Right forelimb (tissue), 1 donor: ENCODE results near the gene TMEM219.
"Not testable (repeated sequence)": the region's sequence is repeated elsewhere in the genome, so short reads cannot be mapped to it uniquely, and the experiment has no call there.

Experiments
- DNase-seq: peaks from one replicate; pipeline ENCODE4 v3.0.0-alpha.2; 2018

TMEM219 gene

DNA sequence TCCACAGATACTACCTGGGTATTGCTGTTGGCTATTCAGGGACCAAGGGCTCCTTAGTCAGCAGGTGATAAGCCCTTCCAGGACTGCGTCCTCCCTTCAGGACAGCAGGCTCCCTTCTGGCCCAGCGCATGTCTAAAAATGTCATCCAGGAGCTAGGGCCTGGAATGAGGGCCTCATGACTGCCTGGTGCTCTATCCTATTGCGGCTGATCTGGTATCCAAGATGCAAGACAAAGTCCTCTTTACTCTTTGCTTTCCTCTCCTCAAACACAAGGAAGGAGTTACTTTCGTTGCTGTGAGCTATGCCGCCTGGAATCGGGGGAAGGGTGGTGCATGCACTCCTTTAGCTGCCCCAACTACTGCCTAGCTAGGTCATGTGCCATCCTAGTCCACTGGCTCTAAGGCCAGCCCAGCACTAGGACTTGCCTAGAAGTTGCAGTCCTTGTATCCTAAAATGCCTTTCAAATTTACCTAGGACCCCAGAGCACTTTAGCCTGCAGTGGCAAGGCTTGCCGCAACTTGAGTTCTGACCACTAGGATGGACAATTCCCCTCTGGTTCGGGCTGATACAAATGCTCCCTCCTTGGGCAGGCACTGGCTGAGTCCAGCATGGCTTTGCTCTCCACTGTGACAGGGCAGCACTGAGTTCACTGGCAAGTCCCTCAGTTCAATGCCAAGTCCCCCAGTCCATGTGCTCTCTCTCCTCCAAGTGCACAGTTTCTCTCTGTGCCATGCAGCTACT is 10.1 kb upstream of the TMEM219 start:
- no peak for DNase-seq

- no peak for DNase-seq
These were observed 3.1 kb upstream of the TMEM219 start for GRCh38 chr16:29958756-29959155.

- no peak for DNase-seq
These were observed 2.6 kb upstream of the TMEM219 start for GRCh38 chr16:29959293-29959692.

DNA sequence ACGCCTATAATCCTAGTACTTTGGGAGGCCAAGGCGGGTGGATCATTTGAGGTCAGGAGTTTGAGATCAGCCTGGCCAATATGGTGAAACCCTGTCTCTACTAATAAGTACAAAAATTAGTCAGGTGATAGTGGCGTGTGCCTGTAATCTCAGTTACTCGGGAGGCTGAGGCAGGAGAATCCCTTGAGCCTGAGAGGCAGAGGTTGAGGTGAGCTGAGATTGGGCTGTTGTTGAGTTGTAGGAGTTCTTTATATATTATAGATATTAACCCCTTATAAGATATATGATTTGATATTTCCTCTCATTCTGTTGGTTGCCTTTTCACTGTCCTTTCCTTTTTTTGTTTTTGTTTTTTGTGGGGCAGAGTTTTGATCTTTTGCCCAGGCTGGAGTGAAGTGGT is 2.1 kb upstream of the TMEM219 start:
- DNase-seq: not testable (repeated sequence)

DNA sequence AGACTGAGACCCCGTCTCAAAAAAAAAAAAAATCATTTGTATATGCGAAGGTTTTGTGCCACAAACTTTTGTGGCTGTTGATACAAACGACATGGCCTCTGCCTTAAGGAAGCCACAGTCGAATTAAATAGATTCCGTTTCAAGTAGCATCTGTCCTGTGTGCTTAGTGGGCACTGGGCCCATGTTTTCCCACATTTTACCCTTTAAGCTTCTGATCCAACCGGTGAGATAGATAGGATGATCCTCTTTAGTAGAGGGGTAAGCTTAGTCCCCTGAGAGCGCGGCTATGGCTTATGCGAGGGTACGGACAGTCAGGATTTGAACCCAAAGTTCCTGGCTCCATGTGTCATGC is 776 bp upstream of the TMEM219 start:
- no peak for DNase-seq

- DNase-seq: no peak
These were observed 590 bp downstream of the TMEM219 start for GRCh38 chr16:29962344-29962994.

DNA sequence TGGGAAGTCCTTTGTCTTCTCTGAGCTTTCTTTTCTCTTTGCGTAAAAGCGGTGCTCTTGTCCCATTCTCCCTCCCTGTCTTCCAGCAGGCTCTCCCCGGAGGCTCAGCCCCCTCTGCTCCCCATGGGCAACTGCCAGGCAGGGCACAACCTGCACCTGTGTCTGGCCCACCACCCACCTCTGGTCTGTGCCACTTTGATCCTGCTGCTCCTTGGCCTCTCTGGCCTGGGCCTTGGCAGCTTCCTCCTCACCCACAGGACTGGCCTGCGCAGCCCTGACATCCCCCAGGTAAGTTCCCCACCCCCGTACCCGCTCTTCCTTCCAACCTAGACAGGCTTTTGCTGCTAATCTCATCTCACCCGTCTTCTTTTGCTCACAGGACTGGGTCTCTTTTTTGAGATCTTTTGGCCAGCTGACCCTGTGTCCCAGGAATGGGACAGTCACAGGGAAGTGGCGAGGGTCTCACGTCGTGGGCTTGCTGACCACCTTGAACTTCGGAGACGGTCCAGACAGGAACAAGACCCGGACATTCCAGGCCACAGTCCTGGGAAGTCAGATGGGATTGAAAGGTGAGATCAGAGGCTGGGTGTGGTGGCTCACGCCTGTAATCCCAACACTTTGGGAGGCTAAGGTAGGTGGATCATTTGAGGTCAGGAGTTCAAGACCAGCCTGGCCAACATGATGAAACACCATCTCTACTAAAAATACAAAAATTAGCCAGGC is 1.3 kb downstream of the TMEM219 start:
- DNase-seq: no peak

DNA sequence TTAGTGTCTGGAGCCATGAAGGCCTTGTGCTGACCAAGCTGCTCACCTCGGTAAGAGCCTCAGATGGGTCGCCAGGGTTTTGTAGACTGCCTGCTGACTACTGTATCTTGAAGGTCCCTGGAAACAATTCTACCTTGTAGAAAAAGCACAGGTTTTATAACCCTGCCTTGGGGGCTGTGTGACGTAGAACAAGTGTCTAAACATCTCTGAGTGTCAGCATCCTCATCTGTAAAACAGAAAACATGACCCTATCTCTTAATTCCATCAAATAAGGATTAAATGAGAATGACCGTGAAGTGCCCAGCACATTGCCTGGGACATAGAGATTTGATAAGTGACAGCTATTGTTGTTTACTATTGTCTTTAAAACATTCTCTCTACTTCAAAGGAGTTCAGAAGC is 6.3 kb downstream of the TMEM219 start:
- no peak for DNase-seq

- DNase-seq: no peak
These were observed 9.4 kb downstream of the TMEM219 start for GRCh38 chr16:29971304-29971703.

DNA sequence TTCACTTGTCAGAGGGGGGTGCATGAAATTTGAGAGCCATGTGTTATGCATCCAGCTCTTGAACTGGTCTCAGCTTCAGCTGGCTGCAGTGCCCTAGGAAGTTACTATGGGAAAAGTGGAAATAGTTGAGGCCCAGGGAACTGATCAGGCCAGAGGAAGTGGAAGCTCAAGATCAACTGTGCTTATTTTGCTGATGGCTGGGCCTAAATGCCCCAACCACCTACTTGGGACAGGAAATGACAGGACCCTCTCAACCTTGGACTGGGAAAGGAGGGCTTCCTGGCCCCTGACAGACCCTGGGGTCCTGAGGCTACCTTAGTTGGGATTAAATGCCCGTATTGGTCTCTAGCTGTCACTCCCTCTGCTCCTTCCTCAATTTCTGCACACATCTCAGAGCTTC is 10.6 kb downstream of the TMEM219 start:
- no peak for DNase-seq

- no peak for DNase-seq
These were observed 11.1 kb downstream of the TMEM219 start for GRCh38 chr16:29972992-29973383.

DNA sequence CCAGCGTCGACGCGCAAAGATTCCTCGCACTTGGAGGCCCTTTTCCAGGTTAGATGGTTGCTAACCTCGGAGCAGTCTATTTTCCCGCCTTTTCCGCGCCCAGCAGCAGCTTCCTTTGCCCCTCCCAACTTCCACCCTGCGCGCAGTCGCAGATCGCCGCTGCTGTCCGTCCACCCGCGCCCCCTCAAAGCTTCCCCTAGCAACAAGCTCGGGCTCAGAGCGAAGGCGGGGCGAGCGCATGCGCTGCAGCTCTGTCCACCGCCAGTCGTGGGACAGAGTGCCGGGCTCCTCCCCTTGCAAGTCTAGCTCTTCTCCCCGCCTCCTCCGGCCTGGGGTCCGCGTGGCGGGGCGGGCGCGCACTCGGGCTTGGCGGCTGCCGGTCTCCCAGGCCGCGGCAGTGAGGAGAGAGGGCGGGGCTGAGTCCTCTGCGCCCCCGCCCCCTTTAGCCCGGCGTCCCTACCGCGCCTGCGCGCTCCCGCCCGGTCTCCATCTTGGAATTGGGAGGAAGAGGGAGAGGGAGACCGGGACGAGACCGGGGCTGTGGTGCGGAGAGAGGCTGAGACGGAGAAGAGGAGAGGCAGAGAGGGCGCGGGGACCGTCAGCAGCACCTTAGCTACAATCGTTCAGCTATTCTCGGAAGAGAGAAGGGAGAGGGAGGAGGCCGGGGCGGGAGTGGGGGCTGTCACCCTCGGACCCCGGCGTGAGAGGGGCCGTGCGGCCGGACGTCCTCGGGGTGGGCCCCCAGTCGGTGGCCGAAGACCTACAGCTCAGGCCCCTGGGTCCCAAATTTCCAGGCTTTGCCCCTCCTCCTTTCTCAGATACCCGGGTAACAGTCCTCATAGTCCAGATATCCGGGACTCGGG is 11.7 kb downstream of the TMEM219 start, which contains the start of gene TAOK2:
Gene TAOK2 (plus strand): TSS at position 485 of the 863 bp plus-strand sequence. CDS start 3,905 bp downstream, outside the sequence.
- DNase-seq: peak; percentile 99

DNA sequence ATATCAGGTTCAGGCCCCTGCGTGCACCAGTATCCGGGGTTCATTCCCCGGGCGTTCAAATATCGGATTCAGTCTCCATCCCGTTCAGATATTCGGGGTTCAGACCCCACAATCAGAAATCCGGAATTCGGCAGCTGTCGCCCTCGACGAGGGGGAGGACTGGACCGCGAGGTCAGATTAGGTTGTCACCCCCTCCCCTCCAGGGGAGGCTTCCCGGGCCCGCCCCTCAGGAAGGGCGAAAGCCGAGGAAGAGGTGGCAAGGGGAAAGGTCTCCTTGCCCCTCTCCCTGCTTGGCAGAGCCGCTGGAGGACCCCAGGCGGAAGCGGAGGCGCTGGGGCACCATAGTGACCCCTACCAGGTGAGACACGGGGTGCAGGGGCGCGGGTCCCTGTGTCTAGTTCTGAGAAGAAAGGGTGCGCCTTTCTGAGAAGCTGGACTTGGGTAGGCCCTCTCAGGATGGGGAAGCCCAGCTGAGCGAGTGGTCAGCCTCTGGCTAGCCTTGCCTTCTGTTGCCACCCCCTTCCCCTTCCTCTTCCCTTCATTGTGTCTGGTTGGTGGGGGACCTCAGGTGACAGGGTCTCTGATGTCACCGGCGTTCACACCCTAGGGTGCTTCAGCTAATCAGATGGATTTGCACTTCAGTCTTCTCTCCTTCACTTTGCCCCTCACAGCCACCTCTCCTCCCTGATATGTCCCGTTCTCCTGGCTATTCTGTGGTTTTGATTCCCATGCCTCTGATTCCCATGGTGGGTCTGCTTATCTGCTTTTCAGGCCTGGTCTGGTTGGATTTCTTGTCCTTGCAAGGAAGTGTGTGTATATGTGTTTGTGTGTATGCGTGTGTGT is 12.6 kb downstream of the TMEM219 start:
- no peak for DNase-seq

DNA sequence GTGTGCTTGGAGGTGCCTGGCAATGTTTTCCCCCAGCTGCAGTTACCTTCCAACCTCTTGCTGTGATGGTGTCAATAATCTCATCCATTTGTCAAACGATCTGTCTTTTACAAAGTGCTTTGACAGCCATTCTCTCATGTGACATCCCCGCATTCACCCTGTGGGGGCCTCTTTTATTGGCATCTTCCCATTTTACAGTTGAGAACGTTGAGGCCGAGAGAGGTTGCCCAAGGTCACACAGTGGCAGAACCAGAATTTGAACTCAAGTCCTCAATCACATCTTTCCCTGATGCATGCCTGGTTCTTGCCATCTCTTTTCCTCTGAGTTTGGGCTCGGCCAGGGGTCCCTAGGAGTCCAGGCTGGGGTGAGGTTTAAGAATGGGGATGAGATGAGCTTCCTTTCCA is 13.3 kb downstream of the TMEM219 start:
- DNase-seq: no peak

DNA sequence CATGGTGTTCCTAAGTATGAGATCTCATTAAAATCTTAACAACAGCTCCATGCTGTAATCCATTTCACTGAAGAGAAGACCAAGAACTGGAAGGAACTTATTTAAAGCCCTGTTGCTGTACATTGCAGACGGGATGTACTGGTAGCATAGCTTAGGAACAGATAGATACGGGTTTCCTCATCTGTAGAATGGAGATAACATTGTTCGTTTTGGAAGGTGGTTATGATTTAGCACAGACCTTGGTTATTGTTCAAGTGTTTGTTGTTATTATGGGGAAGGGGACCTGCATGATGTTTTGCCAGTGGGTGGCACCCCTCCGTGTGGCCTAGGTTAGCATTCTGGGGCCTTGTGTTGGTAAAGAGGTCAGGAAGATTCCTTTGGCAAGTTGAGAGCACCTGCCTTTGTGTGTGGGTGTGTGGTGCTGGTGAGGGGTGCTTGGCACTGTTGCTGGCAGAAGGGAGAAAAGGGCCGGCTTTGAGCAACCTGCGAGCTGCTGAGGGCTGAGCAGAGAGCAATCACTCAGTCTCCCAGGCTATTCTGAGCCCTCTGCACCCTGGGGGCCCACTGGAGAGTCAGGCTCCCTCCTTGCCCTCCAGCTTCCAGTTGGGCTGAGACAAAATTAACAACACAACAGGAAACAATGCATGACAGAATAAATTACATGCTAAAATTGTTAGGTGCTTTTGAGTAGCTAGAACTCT is 14.1 kb downstream of the TMEM219 start:
- DNase-seq: no peak

DNA sequence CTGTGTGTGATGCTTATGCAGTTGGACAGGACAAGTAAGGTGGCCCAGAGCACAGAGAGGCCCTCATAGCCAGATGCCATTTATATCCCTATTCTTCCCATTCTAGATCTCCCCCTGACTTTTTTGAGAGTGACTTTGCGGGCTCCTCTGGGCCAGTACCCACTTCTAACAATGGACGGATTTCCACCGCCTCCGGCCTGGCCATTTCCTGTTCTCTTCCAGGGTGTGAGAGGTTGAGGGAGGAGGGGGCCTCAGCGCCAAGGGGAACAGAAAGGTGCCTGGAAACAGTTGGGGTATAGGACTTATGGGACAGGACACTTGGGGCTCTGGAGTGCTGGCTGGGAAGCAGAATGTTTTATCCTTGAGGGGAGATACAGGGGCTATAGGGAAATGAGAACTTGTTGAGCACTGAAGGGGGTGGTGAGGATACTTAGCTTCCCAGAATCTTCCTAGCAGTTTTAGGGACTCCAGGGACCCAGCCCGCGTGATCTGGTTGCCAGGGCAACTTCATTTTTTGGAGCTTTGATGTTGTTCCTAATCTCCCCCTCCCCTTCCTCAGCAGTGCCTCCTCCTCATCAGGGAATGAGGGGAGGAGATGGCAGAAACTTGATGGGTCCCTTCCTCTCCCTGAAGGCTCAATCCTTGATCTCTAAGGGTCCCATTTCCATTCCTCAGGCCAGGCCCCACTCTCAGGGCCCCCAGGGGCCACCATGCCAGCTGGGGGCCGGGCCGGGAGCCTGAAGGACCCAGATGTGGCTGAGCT is 15.4 kb downstream of the TMEM219 start:
- no peak for DNase-seq

- no peak for DNase-seq
These were observed 16.2 kb downstream of the TMEM219 start for GRCh38 chr16:29978081-29978480.

DNA sequence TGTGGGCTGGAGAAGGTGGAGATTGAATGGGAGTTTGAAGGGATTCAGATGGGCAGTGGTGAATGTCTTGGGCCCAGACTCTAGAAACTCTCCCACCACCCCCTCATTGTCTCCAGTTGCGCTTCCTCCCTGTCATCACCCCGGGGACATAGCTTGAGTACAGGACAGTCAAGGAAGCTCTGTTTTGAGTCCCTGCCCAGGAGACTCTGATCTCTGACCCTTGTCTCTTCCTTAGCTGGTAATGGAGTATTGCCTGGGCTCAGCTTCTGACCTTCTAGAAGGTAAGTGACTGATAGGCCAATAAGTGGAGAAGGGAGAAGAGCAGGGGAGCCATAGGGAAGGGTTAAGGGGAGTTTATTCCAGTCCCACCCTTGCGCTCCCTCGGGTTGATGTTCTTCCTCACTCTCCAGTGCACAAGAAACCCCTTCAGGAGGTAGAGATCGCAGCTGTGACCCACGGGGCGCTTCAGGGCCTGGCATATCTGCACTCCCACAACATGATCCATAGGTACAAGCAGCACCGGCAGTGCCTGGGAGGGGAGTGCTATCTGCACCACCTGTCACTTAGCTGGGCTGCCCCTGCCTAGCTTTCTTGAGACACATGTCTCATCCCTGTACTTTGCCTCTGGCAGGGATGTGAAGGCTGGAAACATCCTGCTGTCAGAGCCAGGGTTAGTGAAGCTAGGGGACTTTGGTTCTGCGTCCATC is 16.8 kb downstream of the TMEM219 start:
- no peak for DNase-seq

- no peak for DNase-seq
These were observed 20.9 kb downstream of the TMEM219 start for GRCh38 chr16:29982560-29983419.
